GM23338 (cell line): Measurements from ENCODE around the gene DSG2.

Source experiments
- CREB1 ChIP-seq: fragments of 250-450 bp; sonication (Bioruptor Pico); IDR thresholded peaks from 2 replicates; pipeline ENCODE4 v1.5.0; 2020; ENCODE audit warnings: low read depth, mild to moderate bottlenecking, moderate library complexity
- CTCF ChIP-seq, 2 experiments: fragments of 200-600 bp in 1 of 2; sonication (generic) in 1 of 2; conservative IDR thresholded peaks; 2 replicates each; pipeline versions ENCODE4 v1.5.1 to v1.6.1; 2016 to 2017; ENCODE audit warnings: antibody characterized with exemption in 2 of 2, low read depth in 2 of 2, mild to moderate bottlenecking in 2 of 2, moderate library complexity in 1 of 2
- ETS1 ChIP-seq: IDR thresholded peaks from 2 replicates; pipeline ENCODE4 v1.6.1; 2016; ENCODE audit warnings: antibody characterized with exemption
- EZH2 ChIP-seq: fragments of 200-600 bp; sonication (generic); IDR thresholded peaks from one replicate; pipeline ENCODE4 v1.8.0; 2017; ENCODE audit warnings: antibody characterized with exemption, mild to moderate bottlenecking, low read depth; ENCODE audit not compliant: unreplicated experiment
- EZH2phosphoT487 ChIP-seq: fragments of 200-600 bp; sonication (generic); IDR thresholded peaks from one replicate; pipeline ENCODE4 v1.8.1; 2018; ENCODE audit warnings: antibody characterized with exemption; ENCODE audit not compliant: unreplicated experiment
- JUNB ChIP-seq: IDR thresholded peaks from one replicate; pipeline ENCODE4 v1.6.1; 2016; ENCODE audit warnings: antibody characterized with exemption; ENCODE audit not compliant: unreplicated experiment
- NANOG ChIP-seq: IDR thresholded peaks from 2 replicates; pipeline ENCODE4 v1.6.1; 2016; ENCODE audit warnings: antibody characterized with exemption, borderline replicate concordance
- POLR2AphosphoS5 ChIP-seq: IDR thresholded peaks from 2 replicates; pipeline ENCODE4 v1.6.1; 2016; ENCODE audit warnings: antibody characterized with exemption, low read depth
- REST ChIP-seq: IDR thresholded peaks from one replicate; pipeline ENCODE4 v1.6.1; 2018; ENCODE audit warnings: antibody characterized with exemption; ENCODE audit not compliant: unreplicated experiment
- ZNF331 ChIP-seq: fragments of 250-450 bp; sonication (Bioruptor Pico); IDR thresholded peaks from 2 replicates; pipeline ENCODE4 v1.5.0; 2020; ENCODE audit warnings: low read depth, mild to moderate bottlenecking, moderate library complexity

DNA sequence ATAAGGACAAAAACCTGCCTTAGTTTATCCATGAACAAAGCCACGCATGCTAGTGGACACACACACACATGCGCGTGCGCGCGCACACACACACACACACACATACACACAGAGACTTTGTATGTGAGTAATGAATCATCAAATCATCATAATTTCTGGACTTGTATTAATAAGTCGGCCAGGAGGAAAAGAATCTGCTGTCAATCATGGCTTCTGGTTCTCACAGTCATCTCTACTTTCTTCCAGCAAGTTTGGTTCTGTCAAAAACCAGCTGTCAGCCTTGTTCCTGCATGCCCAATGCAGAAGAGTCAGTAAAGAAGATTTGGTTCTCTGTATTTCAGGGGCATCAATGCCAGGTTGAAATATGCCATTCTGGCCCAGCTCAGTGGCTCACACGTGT lies 92.6 kb downstream of the DSG2 start:
- TF ChIP-seq CTCF (conservative IDR thresholded peaks at IDR 0.05; ENCODE audit: low read depth in 2 of 2): no peak
- no peak for TF ChIP-seq EZH2
- TF ChIP-seq REST: no peak
- no peak for TF ChIP-seq CREB1 (CRISPR knock-in tag)
- no peak for TF ChIP-seq POLR2AphosphoS5
- TF ChIP-seq ETS1: no peak
- TF ChIP-seq JUNB: no peak
- no peak for TF ChIP-seq EZH2phosphoT487
- TF ChIP-seq ZNF331 (CRISPR knock-in tag): no peak
- no peak for TF ChIP-seq NANOG
